HEK293T (cell line): ENCODE results near the gene TRIM44.
"Not testable (repeated sequence)": the region's sequence is repeated elsewhere in the genome, so short reads cannot be mapped to it uniquely, and the experiment has no call there.

Source experiments
- CTCF ChIA-PET: fragments of 350-600 bp; formaldehyde crosslinking; extraction: SDS; loops from one replicate; lab custom pipeline; 2021; ENCODE audit warnings: antibody characterized with exemption, inconsistent platforms; lab: Yijun Ruan, JAX
- POLR2A ChIA-PET: fragments of 350-600 bp; formaldehyde crosslinking; extraction: SDS; loops from one replicate; lab custom pipeline; 2020; ENCODE audit warnings: antibody characterized with exemption, inconsistent platforms; lab: Yijun Ruan, JAX
- DNase-seq: peaks from one replicate; pipeline ENCODE4 v3.0.0; 2012; ENCODE audit warnings: mixed read lengths; ENCODE audit errors: extremely low spot score
- ARNT ChIP-seq: fragments of 450-650 bp; IDR thresholded peaks from 2 replicates; pipeline ENCODE4 v1.6.1; 2017; ENCODE audit warnings: mild to moderate bottlenecking
- BHLHE40 ChIP-seq: fragments of 450-650 bp; IDR thresholded peaks from 2 replicates; pipeline ENCODE4 v1.6.1; 2016; ENCODE audit warnings: mild to moderate bottlenecking, moderate library complexity, borderline replicate concordance
- CTBP1 ChIP-seq: fragments of 450-650 bp; IDR thresholded peaks from 2 replicates; pipeline ENCODE4 v1.6.1; 2016; ENCODE audit warnings: borderline replicate concordance
- ELF4 ChIP-seq: fragments of 450-650 bp; IDR thresholded peaks from 2 replicates; pipeline ENCODE4 v1.6.1; 2017; ENCODE audit warnings: antibody characterized with exemption
- FOXA1 ChIP-seq: fragments of 450-650 bp; IDR thresholded peaks from 2 replicates; pipeline ENCODE4 v1.6.1; 2016; ENCODE audit warnings: mild to moderate bottlenecking
- FOXK2 ChIP-seq: fragments of 450-650 bp; IDR thresholded peaks from 2 replicates; pipeline ENCODE4 v1.6.1; 2016; ENCODE audit warnings: mild to moderate bottlenecking
- FOXM1 ChIP-seq: fragments of 450-650 bp; IDR thresholded peaks from 2 replicates; pipeline ENCODE4 v1.6.1; 2017; ENCODE audit warnings: mild to moderate bottlenecking, borderline replicate concordance
- HDGF ChIP-seq: fragments of 450-650 bp; IDR thresholded peaks from 2 replicates; pipeline ENCODE4 v1.6.1; 2017; ENCODE audit warnings: antibody characterized with exemption, borderline replicate concordance
- L3MBTL2 ChIP-seq: fragments of 450-650 bp; conservative IDR thresholded peaks from 2 replicates; pipeline ENCODE4 v1.6.1; 2016; ENCODE audit warnings: mild to moderate bottlenecking
- LEF1 ChIP-seq: fragments of 450-650 bp; IDR thresholded peaks from 2 replicates; pipeline ENCODE4 v1.6.1; 2017; ENCODE audit warnings: mild to moderate bottlenecking, borderline replicate concordance
- NFRKB ChIP-seq: fragments of 450-650 bp; IDR thresholded peaks from 2 replicates; pipeline ENCODE4 v1.6.1; 2016; ENCODE audit warnings: mild to moderate bottlenecking, moderate library complexity
- PKNOX1 ChIP-seq: fragments of 450-650 bp; IDR thresholded peaks from 2 replicates; pipeline ENCODE4 v1.6.1; 2016
- SP1 ChIP-seq: fragments of 450-650 bp; IDR thresholded peaks from 2 replicates; pipeline ENCODE4 v1.6.1; 2017
- SUZ12 ChIP-seq: fragments of 450-650 bp; IDR thresholded peaks from 2 replicates; pipeline ENCODE4 v1.6.1; 2016; ENCODE audit warnings: mild to moderate bottlenecking
- TARDBP ChIP-seq: fragments of 450-650 bp; IDR thresholded peaks from 2 replicates; pipeline ENCODE4 v1.6.1; 2016
- ZNF384 ChIP-seq: fragments of 450-650 bp; IDR thresholded peaks from 2 replicates; pipeline ENCODE4 v1.6.1; 2016

TRIM44 gene

GRCh38 chr11:35761899-35762298, 99.3 kb downstream of the TRIM44 start:
- POLR2A ChIA-PET, result no interaction called here
- TF ChIP-seq CTBP1 (no peak), NFRKB (no peak), ZNF384 (no peak), LEF1 (no peak), ELF4 (no peak), BHLHE40 (no peak), SP1 (no peak), FOXM1 (no peak), TARDBP (no peak), SUZ12 (no peak), FOXK2 (no peak)
- CTCF ChIA-PET, result no interaction called here
- no peak for DNase-seq

GRCh38 chr11:35763301-35763700, 100.7 kb downstream of the TRIM44 start:
- ChIA-PET POLR2A (no interaction called here), CTCF (no interaction called here)

DNA sequence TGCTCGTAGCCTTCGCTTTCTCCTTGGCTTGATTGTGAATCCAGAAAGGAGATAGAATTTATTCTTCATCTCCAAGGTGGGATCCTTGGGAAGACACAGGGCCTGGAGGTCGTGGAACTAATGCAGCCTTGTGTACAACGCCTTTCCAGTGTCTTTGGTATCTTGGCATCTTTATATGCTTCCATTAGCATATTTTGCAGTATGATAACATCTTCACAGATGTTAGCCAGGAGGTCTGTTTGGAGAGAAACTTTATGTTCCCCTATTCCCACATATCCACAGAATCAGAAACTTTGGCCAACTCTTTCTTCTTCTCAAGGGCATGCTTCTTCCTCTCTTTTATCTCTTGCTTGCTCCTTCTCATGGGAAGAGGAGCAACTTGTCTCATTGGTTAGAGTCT, 101.2 kb downstream of the TRIM44 start:
- CTCF ChIA-PET, result no interaction called here
- POLR2A ChIA-PET, result no interaction called here
- DNase-seq, result no peak
- TF ChIP-seq ELF4 (no peak), CTBP1 (no peak), NFRKB (no peak), PKNOX1 (no peak), FOXA1 (no peak), LEF1 (no peak), SP1 (no peak), TARDBP (no peak), ARNT (no peak), HDGF (no peak), BHLHE40 (no peak), FOXM1 (no peak), L3MBTL2 (no peak), FOXK2 (no peak), SUZ12 (no peak), ZNF384 (no peak)

More at GRCh38 chr11:35763301-35763700, 100.7 kb downstream of the TRIM44 start:
- TF ChIP-seq FOXA1 (no peak), NFRKB (no peak), FOXK2 (no peak), LEF1 (no peak), FOXM1 (no peak), SUZ12 (no peak), TARDBP (no peak)
- DNase-seq, result no peak

GRCh38 chr11:35764417-35764816, 101.8 kb downstream of the TRIM44 start:
- no peak for DNase-seq
- ChIA-PET CTCF (no interaction called here), POLR2A (no interaction called here)
- no peak for TF ChIP-seq ZNF384
- no peak for TF ChIP-seq FOXA1
- no peak for TF ChIP-seq FOXM1
- TF ChIP-seq BHLHE40, result no peak
- no peak for TF ChIP-seq SP1
- TF ChIP-seq ARNT, result no peak
- no peak for TF ChIP-seq FOXK2
- no peak for TF ChIP-seq NFRKB
- no peak for TF ChIP-seq TARDBP
- no peak for TF ChIP-seq CTBP1
- no peak for TF ChIP-seq LEF1
- TF ChIP-seq SUZ12, result no peak
- TF ChIP-seq ELF4, result no peak
- TF ChIP-seq HDGF, result no peak
- no peak for TF ChIP-seq PKNOX1
- no peak for TF ChIP-seq L3MBTL2

DNA sequence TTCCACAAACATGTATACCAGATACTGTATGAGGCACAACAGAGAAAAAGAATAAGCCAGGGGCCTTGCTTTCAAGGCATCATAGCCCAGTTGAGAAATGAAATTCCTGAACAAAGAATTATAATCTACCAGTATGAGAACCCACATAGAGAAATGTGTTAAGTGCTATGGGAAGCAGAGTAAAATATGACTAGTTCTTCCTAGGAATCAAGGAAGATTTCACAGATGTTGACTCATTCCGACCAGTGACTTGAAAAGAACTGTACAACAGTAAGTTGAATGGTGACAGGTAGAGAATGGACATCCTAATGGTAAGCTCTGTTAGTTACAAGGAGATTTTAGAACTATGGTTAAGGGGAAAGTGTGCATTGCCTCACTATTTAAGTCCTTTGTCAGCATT, 102.6 kb downstream of the TRIM44 start:
- no peak for TF ChIP-seq CTBP1
- TF ChIP-seq ZNF384, result no peak
- TF ChIP-seq L3MBTL2, result no peak
- no peak for TF ChIP-seq ARNT
- TF ChIP-seq FOXK2, result no peak
- TF ChIP-seq SP1, result no peak
- TF ChIP-seq HDGF, result no peak
- TF ChIP-seq ELF4, result no peak
- TF ChIP-seq BHLHE40, result no peak
- TF ChIP-seq LEF1, result no peak
- TF ChIP-seq PKNOX1, result no peak
- no peak for TF ChIP-seq NFRKB
- no peak for TF ChIP-seq SUZ12
- TF ChIP-seq FOXM1, result no peak
- DNase-seq, result no peak
- ChIA-PET POLR2A (no interaction called here), CTCF (no interaction called here)

DNA sequence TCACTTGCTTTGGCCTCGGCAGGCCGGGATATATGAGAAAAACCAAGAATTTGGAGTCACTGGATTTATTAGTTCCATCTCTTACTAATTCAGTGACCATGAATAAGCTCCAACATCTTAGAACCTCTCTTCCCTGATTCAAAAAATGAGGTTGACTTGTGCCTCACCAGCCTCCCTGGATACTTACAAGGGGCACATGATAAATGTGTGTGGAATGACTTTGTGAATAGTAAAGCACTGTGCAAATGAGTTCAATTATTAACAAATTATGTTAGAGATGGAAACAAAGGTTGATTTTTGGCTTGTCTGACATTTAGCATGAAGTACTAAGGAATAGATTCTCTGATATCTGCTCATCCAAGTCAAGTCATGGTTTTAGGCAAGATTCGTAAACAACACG, 104.1 kb downstream of the TRIM44 start:
- POLR2A ChIA-PET, result no interaction called here
- TF ChIP-seq BHLHE40 (no peak), L3MBTL2 (no peak), FOXK2 (no peak), ZNF384 (no peak), SP1 (no peak), PKNOX1 (no peak), SUZ12 (no peak), CTBP1 (no peak), NFRKB (no peak), HDGF (no peak)
- CTCF ChIA-PET, result no interaction called here
- DNase-seq, result no peak

DNA sequence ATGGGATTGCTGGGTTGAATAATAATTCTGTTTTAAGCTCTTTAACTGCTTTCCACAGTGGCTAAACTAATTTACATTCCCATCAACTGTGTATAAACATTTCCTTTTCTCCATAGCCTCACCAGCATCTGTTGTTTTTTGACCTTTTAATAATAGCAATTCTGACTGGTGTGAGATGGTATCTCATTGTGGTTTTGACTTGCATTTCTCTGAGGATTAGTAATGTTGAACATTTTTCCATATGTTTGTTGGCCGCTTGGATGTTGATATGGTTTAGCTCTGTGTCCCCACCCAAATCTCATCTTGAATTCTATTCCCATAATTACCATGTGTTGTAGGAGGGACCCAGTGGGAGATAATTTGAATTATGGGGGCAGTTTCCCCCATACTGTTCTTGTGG, 107.8 kb downstream of the TRIM44 start:
- POLR2A ChIA-PET, DNase-seq, CTCF ChIA-PET: not testable (repeated sequence)
